ENCODE data around the gene RNF113B. TPM values are rescaled to one million over a fixed set of nuclear protein-coding genes. Genes with fewer than 3 reads are reported as not detected.

The RNF113B gene
- total RNA-seq, 1 experiment from 2014 or later: not detected

DNA sequence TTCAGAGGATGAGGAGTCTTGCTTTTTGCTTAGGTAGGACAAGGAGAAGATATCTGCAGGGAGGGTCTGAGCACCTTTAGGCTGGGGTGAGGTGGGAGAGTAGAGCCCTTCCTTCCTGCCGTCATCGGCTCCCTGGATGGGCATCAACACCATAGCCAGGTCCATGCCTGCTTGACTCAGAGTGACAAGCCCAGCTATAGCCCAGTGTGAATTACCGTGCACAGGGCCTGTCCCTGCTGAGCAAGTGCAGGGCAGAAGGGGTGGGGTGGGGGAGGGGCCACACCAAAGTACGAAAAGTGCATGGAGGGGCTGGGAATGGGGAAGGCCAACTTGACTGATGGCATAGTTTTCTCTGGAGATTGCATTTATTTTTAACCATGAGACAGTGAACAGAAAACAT, 30.3 kb upstream of the RNF113B start:
- ChIA-PET CTCF (no interaction called here), POLR2A (no interaction called here)
- DNase-seq (ENCODE audit: unreplicated experiment): no peak
- Mint-ChIP-seq H3K27me3 (ENCODE audit: insufficient read depth, unreplicated experiment) (no peaks in the 10 kb centered on the region), H3K4me3 (ENCODE audit: unreplicated experiment) (no peak overlapping the region), H3K36me3 (ENCODE audit: insufficient read depth, unreplicated experiment) (no peaks in the 10 kb centered on the region), H3K9me3 (ENCODE audit: unreplicated experiment) (peaks cover 26% of the 10 kb centered on the region), H3K4me1 (ENCODE audit: insufficient read depth, unreplicated experiment) (no peaks in the 10 kb centered on the region), H3K27ac (ENCODE audit: low read depth, unreplicated experiment) (no peak overlapping the region)
- TF ChIP-seq CTCF (IDR thresholded peaks at IDR 0.05; ENCODE audit: unreplicated experiment): no peak
- intact Hi-C loops (cut with micrococcal nuclease): no loop called here
- BruUV-seq (replicated peaks): no TSS peak

DNA sequence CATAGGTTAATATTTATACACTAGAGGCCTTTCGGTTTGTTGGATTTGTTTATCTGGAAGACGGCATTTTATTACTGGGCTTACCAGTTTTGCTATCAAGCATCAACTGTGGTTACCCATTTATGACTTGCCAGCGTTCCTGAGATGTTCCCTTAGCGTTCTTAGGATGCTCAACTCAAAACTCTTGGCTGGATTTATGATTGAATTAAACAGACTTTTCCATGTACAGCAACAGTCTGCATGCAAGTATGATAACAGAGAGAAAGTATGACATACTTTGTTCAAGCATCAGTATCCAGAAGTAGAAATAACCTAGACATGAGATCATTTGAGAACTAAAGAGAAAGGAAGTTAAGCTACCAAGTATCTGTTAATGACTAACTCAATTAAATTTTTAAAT, 29.9 kb upstream of the RNF113B start:
- no TSS peak for BruUV-seq (replicated peaks)
- Mint-ChIP-seq H3K4me3 (ENCODE audit: unreplicated experiment) (no peak overlapping the region), H3K9me3 (ENCODE audit: unreplicated experiment) (peaks cover 26% of the 10 kb centered on the region), H3K27ac (ENCODE audit: low read depth, unreplicated experiment) (no peak overlapping the region), H3K36me3 (ENCODE audit: insufficient read depth, unreplicated experiment) (no peaks in the 10 kb centered on the region), H3K4me1 (ENCODE audit: insufficient read depth, unreplicated experiment) (no peaks in the 10 kb centered on the region), H3K27me3 (ENCODE audit: insufficient read depth, unreplicated experiment) (no peaks in the 10 kb centered on the region)
- no peak for TF ChIP-seq CTCF (IDR thresholded peaks at IDR 0.05; ENCODE audit: unreplicated experiment)
- intact Hi-C loops (cut with micrococcal nuclease): no loop called here
- ChIA-PET POLR2A (no interaction called here), CTCF (no interaction called here)
- DNase-seq (ENCODE audit: unreplicated experiment): no peak

DNA sequence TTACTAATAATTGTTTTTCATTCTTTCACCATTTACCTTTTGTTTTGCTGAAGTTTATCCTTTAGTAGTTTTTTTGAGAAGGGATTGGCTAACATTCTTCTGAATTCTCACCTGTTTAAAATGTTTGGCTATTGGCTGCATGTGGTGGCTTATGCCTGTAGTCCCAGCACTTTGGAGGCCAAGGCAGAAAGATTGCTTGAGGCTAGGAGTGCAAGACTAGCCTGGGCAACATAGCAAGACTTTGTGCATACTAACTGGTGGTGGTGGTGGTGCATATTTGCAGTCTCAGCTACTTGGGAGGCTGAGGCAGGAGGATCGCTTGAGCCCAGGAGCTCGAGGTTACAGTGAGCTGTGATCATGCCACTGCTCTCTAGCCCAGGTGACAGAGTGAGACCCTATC, 27.5 kb upstream of the RNF113B start:
- Mint-ChIP-seq H3K4me3 (ENCODE audit: unreplicated experiment) (no peak overlapping the region), H3K36me3 (ENCODE audit: insufficient read depth, unreplicated experiment) (no peaks in the 10 kb centered on the region), H3K4me1 (ENCODE audit: insufficient read depth, unreplicated experiment) (no peaks in the 10 kb centered on the region), H3K9me3 (ENCODE audit: unreplicated experiment) (peaks cover 26% of the 10 kb centered on the region), H3K27me3 (ENCODE audit: insufficient read depth, unreplicated experiment) (no peaks in the 10 kb centered on the region), H3K27ac (ENCODE audit: low read depth, unreplicated experiment) (no peak overlapping the region)
- intact Hi-C loops (cut with micrococcal nuclease): no loop called here
- BruUV-seq (replicated peaks): no TSS peak
- no peak for TF ChIP-seq CTCF (IDR thresholded peaks at IDR 0.05; ENCODE audit: unreplicated experiment)
- POLR2A ChIA-PET: no interaction called here
- no peak for DNase-seq (ENCODE audit: unreplicated experiment)
- CTCF ChIA-PET: interaction anchor here (0.6 to 1.3 kb wide), 4 partner anchors 13 to 199 kb away, joined by 3 read pairs; no protein-coding TSS in a partner anchor

DNA sequence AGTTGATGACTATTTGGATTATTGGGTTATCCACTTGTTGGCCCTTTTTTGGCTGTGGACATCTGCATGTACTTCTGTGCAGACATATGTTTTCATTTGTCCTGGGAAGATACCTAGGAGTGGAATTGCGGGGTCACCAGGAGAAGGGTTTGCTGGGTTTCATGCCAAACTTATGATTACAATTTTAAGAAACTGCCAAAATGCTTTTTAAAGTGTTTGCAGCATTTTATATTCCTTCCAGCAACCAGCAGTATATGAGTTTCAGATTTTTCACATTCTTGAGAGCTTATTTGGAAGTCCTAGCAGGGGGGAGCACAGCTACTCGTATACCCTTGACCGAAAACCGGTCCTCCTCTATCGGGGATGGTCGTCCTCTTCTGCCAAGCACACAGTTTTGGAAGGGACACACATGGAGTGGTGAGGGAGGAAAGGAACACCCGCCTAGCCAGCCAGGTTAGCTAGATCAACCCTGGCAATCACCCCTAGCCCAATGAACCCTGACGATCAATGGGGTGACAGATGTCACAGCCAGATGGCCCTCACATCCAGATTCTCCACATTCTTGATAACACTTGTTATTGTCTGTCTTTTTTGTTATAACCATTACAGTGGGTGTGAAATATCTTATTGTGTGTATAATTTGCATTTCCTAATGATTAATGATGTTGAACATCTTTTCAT, 26.7 kb upstream of the RNF113B start:
- Mint-ChIP-seq H3K9me3 (ENCODE audit: unreplicated experiment) (peaks cover 21% of the 10 kb centered on the region), H3K4me3 (ENCODE audit: unreplicated experiment) (no peak overlapping the region), H3K27ac (ENCODE audit: low read depth, unreplicated experiment) (no peak overlapping the region), H3K4me1 (ENCODE audit: insufficient read depth, unreplicated experiment) (no peaks in the 10 kb centered on the region), H3K27me3 (ENCODE audit: insufficient read depth, unreplicated experiment) (no peaks in the 10 kb centered on the region), H3K36me3 (ENCODE audit: insufficient read depth, unreplicated experiment) (peaks cover 5% of the 10 kb centered on the region)
- intact Hi-C loops (cut with micrococcal nuclease): no loop called here
- CTCF ChIA-PET: interaction anchor here (1.3 to 1.4 kb wide), 2 partner anchors 41 to 69 kb away, joined by 3 to 4 read pairs; no protein-coding TSS in a partner anchor
- POLR2A ChIA-PET: no interaction called here
- no TSS peak for BruUV-seq (replicated peaks)
- no peak for TF ChIP-seq CTCF (IDR thresholded peaks at IDR 0.05; ENCODE audit: unreplicated experiment)
- DNase-seq (ENCODE audit: unreplicated experiment): no peak

Measured in MCF 10A (cell line).